GM18858 (cell line): ENCODE results near the gene THOC3.
"Not testable (repeated sequence)": the region's sequence is repeated elsewhere in the genome, so short reads cannot be mapped to it uniquely, and the experiment has no call there.

ENCODE experiments used
- ATAC-seq: cut with Tn5 transposase; IDR thresholded peaks from one replicate; pipeline ENCODE4 v1.9.1; 2021; ENCODE audit not compliant: unreplicated experiment

Gene THOC3

DNA sequence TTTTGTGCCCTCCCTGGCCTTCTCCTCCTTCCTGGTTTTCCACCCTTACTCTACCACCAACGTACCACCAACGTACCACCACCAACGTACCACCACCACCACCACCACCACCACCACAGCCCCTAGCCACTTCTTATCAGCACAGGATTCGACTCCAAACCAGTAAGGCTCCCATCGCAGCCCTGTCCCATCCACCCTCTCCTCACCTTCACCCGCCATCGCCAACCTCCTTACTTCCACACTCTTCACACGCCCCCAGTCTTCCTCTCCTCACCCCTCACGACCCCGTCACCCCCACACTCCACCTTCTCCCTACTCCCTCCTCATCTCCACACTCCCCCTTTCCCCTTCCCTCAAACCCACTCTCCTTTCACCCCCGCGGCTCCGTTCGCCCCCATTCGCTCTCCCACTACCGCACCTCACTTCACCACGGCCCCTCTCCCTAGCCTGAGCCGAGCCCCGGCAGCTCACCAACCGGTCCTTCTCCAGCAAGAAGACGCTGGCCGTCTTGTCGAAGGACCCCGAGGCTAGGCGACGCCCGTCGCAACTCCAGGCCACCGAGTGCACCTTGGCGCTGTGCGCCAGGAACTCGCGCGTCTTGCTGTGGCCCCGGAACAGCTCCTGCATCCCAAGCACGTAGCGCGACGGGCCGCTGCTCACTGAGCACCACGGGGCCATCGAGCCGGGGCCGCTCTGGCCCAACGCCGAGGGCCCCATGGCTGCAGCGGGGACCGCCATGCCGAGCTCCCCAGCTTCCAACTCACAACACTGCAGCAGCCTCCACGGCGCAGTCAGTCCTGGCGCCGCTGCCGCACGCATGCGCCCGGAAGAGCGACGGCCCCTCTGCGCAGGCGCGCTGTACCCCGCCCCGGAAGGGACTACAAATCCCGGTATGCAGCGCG is at the start of gene THOC3:
Gene THOC3, minus strand, starts transcription at position 845 of the 902 bp plus-strand sequence. Its CDS starts 107 bp downstream, at position 738.
- ATAC-seq = peak; percentile 98

DNA sequence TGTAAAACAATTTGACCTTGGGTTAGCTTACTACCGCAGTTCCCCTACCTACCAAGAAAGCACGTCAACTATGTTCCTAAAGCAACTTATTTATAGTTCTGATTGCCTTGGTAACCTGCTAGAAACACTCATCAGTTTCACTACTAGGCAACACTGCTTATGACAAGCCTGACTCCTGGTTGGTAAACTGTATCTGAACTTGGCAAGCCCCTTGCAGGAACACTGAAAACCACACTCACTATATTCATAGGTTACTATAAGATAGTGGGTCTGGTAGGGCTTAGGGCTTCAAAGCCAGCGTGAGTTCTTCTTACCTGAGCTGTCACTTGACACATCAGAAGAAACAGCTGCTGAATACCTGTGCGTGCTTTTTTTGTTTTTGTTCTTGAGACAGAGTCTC is 49.2 kb upstream of the THOC3 start:
- not testable (repeated sequence) for ATAC-seq

GRCh38 chr5:176014360-176014759 is 46.2 kb upstream of the THOC3 start:
- not testable (repeated sequence) for ATAC-seq

- ATAC-seq = not testable (repeated sequence)
Observed at GRCh38 chr5:176011088-176011487, 43.0 kb upstream of the THOC3 start.

- not testable (repeated sequence) for ATAC-seq
Observed at GRCh38 chr5:176010202-176010601, 42.1 kb upstream of the THOC3 start.

DNA sequence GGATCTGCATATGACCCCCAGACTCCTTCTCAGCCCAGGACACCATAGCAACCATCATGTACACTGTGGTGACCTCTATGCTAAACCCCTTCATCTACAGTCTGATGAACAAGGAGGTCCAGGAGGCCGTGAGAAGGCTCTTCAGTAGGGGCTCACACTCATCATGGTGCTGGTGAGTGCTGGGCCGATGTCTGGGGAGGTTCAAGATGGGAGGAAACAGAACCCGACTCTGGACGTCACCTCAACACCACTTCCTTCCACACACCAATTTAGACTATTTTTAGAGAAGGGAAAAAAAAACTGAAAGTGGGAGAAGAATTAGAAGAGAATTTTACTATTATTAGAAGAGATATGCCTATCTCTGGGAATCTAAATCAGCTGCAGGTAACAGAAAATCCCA is 39.1 kb upstream of the THOC3 start:
- ATAC-seq = not testable (repeated sequence)

DNA sequence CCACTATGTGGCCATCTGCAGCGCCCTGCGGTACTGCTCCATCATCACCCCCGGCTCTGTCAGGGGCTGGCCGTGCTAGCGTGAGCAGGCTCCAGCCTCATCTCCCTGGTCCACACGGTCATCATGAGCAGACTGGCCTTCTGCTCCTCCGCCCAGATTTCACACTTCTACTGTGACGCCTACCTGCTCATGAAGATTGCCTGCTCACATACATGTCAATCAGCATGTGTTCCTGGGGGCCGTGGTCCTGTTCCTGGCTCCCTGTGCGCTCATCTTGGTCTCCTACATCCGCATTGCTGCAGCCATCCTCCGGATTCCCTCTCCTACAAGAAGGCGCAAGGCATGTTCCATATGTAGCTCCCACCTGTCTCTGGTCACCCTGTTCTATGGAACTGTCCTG is 38.7 kb upstream of the THOC3 start:
- not testable (repeated sequence) for ATAC-seq

- ATAC-seq = not testable (repeated sequence)
Observed at GRCh38 chr5:175997979-175998378, 29.9 kb upstream of the THOC3 start.

- not testable (repeated sequence) for ATAC-seq
Observed at GRCh38 chr5:175997495-175997894, 29.4 kb upstream of the THOC3 start.

DNA sequence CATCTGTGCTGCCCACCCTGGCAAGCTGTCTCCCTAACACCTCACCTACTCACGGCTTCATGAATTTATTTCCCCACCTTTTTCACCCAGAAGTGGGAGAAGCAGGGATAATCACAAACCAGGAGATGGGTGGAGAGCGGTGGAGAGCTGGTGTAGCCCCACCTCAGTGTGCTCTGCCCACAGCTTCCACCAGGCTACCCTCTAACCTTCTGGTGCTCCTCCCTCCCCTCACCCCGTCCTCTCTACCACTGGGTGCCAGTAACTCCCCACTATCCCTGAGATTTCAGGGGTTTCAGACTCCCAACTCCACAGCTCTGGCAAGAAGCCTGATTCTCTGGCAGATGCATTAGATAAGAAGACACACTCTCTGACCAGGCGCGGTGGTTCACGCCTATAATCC is 28.7 kb upstream of the THOC3 start:
- ATAC-seq = not testable (repeated sequence)

DNA sequence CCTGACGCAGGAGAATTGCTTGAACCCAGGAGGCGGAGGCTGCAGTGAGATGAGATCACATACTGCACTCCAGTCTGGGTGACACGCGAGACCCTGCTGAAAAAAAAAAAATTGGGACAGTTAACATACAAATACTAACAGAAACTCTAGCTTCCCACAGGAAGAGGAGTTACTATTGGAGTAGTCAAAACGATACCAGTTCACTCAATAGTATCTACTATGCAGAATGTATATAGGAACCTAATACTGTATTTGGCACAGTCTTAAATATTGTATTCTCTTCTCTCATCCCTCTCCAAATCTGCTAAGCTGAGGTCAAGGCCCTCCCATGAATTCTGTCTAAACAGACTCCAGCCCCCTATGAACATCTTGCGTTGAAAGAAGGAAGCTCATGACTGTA is 27.4 kb upstream of the THOC3 start:
- not testable (repeated sequence) for ATAC-seq

- ATAC-seq = not testable (repeated sequence)
Observed at GRCh38 chr5:175979371-175979995, 11.4 kb upstream of the THOC3 start.

GRCh38 chr5:175968381-175968780 is 266 bp upstream of the THOC3 start:
- peak; percentile 28 for ATAC-seq

DNA sequence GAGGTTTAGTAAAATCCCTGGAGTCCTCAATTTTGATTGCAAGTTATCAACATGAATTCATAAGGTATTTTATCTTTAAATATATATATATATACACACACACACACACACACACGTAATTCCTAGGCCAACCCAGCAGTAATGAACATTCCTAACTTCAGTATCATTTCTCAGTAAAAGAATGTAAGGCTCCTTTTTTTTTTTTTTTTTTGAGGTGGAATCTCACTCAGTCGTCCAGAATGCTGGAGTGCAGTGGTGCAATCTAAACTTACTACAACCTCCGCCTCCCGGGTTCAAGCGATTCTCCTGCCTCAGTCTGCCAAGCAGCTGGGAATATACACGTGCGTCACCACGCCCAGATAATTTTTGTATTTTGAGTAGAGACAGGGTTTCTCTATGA is 5.8 kb downstream of the THOC3 start:
- ATAC-seq = not testable (repeated sequence)

GRCh38 chr5:175960228-175960627 is 7.9 kb downstream of the THOC3 start:
- ATAC-seq = not testable (repeated sequence)

GRCh38 chr5:175958515-175958914 is 9.6 kb downstream of the THOC3 start:
- not testable (repeated sequence) for ATAC-seq

DNA sequence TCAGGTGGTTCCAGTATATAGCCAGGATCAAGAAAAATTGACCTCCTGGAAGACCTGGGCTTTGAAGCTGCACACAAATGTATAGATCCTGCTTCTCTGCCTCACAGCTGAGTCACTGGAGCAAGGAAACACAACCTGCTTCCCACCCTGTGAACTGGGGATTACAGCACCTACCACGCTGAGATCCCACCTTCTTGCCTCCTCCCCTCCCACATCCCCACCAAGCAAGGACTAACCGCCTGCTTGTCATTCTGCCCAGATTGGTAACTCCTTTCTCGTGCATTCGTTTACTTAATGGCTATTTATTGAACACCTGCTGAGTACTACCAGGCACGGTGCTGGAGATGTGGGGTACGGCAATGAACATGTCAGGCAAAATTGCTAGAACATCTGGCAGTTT is 14.0 kb downstream of the THOC3 start:
- ATAC-seq = not testable (repeated sequence)

GRCh38 chr5:175952810-175953209 is 15.3 kb downstream of the THOC3 start:
- not testable (repeated sequence) for ATAC-seq

GRCh38 chr5:175951339-175951969 is 16.7 kb downstream of the THOC3 start:
- not testable (repeated sequence) for ATAC-seq

DNA sequence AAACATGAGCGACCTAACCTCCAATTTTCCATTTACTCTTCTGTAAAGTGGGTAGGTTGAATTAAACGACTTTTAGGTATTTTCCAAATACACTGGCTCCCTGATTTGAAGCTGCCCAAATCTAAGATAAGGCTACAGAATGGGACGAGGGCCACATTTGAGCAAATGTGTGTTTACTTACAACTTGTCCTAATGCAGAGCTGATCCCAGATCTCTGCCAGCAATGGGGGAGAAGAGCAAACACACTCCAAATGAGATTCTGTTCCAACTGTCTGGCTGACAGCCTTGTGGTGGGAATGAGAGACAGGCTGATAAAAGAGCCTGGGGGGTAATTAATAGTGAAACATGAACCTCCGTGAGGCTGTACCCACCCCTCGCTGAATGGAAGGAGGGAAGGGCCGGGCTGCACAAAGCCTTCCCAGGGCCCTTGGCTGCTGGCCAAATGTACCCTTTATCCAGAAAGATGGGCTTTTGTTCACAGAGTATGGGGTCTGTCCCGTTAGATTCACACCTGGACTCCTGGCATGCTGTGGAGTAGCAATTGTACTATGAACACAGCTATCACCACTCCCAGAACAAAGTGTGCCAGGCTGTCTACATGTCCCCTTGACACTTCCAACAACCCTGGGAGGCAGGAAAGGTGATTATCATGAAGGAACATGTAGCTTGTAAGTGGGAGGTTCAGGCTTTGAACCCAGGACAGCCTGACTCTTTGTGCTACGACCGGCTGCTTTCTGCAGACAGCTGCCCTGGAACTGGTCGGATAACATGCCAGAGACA is 19.6 kb downstream of the THOC3 start:
- ATAC-seq = not testable (repeated sequence)

DNA sequence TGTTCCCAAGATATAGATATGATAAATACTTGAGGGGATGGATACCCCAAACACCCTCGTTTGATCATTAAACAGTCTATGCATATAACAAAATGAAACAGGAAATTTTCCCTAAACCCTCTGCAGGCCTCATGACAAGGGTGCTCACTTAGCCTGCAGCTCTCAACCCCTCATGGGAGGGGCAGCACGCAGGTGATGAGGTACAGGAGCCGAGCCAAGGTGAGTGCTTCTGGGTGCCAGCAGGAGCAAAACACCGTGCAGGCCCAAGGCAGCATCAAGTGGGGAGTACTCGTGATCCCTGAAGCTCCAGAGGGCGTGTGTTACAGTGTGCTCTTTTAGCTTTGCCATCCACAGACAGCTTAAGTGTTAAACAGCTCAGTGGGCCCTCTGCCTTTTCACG is 24.9 kb downstream of the THOC3 start:
- not testable (repeated sequence) for ATAC-seq
